Measurements from ENCODE around the gene UFC1. TPM values are rescaled to one million over a fixed set of nuclear protein-coding genes. Genes with fewer than 3 reads are reported as not detected.

The UFC1 gene
- total RNA-seq, 4 donors from 2014 or later: 44.2 to 98.8 (median 80.2) TPM

DNA sequence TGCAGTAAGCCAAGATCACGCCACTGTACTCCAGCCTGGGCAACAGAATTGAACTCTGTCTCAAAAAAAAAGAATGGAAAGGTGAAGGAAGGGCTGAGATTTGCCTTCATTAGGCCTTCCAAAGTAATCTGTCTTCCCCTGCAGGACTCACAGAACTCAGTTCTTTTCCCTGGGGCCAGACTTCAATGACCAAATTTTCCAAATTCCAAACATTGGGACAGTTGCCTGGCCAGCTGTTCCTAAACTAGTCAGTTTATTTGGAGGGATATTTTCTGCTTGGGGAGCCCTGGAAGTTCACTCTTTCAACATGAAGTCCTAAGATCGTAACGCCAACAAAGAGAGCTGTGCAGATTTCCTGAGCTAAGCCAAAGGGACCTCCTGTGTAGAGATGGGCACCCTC, 15.9 kb upstream of the UFC1 start:
- H3K36me3 ChIP-seq: no peaks in the 10 kb centered on the region
- no peaks in the 10 kb centered on the region for H3K9me3 ChIP-seq
- H3K27ac ChIP-seq: no peak overlapping the region
- no peak for DNase-seq (ENCODE audit: low spot score in 2 of 2)
- TF ChIP-seq POLR2A (IDR thresholded peaks at IDR 0.05): no peak
- TF ChIP-seq, protein P1, sequence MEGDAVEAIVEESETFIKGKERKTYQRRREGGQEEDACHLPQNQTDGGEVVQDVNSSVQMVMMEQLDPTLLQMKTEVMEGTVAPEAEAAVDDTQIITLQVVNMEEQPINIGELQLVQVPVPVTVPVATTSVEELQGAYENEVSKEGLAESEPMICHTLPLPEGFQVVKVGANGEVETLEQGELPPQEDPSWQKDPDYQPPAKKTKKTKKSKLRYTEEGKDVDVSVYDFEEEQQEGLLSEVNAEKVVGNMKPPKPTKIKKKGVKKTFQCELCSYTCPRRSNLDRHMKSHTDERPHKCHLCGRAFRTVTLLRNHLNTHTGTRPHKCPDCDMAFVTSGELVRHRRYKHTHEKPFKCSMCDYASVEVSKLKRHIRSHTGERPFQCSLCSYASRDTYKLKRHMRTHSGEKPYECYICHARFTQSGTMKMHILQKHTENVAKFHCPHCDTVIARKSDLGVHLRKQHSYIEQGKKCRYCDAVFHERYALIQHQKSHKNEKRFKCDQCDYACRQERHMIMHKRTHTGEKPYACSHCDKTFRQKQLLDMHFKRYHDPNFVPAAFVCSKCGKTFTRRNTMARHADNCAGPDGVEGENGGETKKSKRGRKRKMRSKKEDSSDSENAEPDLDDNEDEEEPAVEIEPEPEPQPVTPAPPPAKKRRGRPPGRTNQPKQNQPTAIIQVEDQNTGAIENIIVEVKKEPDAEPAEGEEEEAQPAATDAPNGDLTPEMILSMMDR (IDR thresholded peaks at IDR 0.05): no peak
- no peak for TF ChIP-seq POLR2AphosphoS5 (IDR thresholded peaks at IDR 0.05)
- TF ChIP-seq EP300 (IDR thresholded peaks at IDR 0.05): no peak
- peaks cover 12% of the 10 kb centered on the region for H3K4me1 ChIP-seq
- no peak overlapping the region for H3K4me3 ChIP-seq
- H3K27me3 ChIP-seq: no peaks in the 10 kb centered on the region
- 65% methylated on average over 3 of the region's 3 CpGs for WGBS

DNA sequence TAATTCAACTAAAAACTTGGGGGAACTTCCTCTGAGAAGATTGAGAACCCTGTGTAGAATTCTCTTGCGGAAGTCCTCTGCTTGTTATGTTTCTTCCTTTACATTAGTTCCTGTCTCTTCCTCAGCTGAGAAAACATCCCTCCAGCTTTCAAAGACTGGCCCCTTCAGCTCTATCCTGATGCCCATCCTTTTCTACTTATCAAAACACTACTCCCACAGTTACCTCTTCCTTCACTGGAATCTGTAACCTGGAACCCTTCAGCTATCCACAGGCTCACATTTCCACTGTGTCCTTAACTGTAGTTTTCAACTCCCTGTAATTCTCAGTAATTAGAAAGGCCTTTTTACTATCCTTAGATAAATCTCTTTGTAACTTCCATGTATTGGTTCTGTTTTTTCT, 15.3 kb upstream of the UFC1 start:
- Histone ChIP-seq H3K4me1 (peaks cover 8% of the 10 kb centered on the region), H3K9me3 (no peaks in the 10 kb centered on the region), H3K27ac (no peak overlapping the region), H3K36me3 (no peaks in the 10 kb centered on the region), H3K27me3 (no peaks in the 10 kb centered on the region), H3K4me3 (no peak overlapping the region)
- TF ChIP-seq POLR2A (IDR thresholded peaks at IDR 0.05) (no peak), POLR2AphosphoS5 (IDR thresholded peaks at IDR 0.05) (no peak), EP300 (IDR thresholded peaks at IDR 0.05) (no peak)
- TF ChIP-seq, protein P1 (IDR thresholded peaks at IDR 0.05): no peak
- DNase-seq (ENCODE audit: low spot score in 2 of 2): no peak
- 92% methylated on average over 1 of the region's 1 CpG for WGBS

DNA sequence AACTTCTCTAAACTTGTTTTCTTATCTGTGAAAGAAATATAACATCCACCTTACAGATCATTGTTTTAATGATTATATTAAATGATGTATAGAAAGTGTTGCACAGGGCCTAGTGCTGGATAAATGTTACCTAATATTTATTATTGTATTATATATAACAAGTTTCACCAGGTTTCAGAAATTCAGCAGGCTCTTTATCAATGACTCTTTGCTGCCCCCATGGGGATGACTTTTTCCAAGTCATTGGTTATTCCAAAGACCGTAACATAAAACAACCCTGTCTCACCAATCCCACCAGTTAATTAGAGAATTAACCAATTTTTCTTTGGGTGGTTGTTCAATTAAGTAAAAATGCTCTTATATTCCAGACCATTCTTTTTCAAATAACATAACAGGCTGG, 14.0 kb upstream of the UFC1 start:
- 25% methylated on average over 1 of the region's 1 CpG for WGBS
- TF ChIP-seq POLR2AphosphoS5 (IDR thresholded peaks at IDR 0.05) (no peak), EP300 (IDR thresholded peaks at IDR 0.05) (no peak), POLR2A (IDR thresholded peaks at IDR 0.05) (no peak)
- TF ChIP-seq, protein P1 (IDR thresholded peaks at IDR 0.05): peak; percentile 29 to 31
- no peaks in the 10 kb centered on the region for H3K4me1 ChIP-seq
- no peak overlapping the region for H3K27ac ChIP-seq
- no peaks in the 10 kb centered on the region for H3K36me3 ChIP-seq
- no peak for DNase-seq (ENCODE audit: low spot score in 2 of 2)
- no peaks in the 10 kb centered on the region for H3K27me3 ChIP-seq
- H3K9me3 ChIP-seq: no peaks in the 10 kb centered on the region
- no peak overlapping the region for H3K4me3 ChIP-seq

DNA sequence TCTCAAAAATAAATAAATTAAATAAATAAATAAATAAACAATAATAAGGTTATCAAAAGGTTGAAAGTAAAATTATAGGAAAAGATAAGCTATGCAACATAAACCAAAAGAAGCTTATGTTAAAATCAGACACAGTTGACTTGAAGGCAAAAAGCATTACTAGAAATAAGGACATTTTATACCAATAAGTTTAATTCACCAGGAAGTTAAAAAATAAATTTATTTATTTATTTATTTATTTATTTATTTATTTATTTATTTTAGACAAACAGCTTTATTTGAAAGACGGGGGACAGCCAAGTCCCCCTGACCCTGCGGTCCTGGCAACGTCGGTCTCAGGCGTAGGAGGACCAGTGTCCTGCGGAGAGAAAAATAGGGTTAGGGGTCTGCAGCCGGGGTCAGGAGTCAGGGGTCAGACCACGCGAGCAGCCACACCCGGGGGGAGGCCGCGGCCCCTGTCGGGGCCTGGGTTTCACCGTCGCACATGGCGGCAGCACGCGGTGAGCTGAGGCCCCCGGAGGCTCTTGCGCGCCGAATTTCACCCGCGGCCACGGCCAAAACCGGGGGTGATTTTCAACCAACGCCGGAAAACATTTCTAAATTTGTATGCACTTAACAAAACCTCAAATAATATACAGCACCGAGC, 12.9 kb upstream of the UFC1 start:
- TF ChIP-seq POLR2A (IDR thresholded peaks at IDR 0.05) (no peak), POLR2AphosphoS5 (IDR thresholded peaks at IDR 0.05) (no peak), EP300 (IDR thresholded peaks at IDR 0.05) (no peak)
- TF ChIP-seq, protein P1 (IDR thresholded peaks at IDR 0.05): no peak
- H3K36me3 ChIP-seq: no peaks in the 10 kb centered on the region
- H3K27me3 ChIP-seq: no peaks in the 10 kb centered on the region
- H3K27ac ChIP-seq: no peak overlapping the region
- H3K9me3 ChIP-seq: no peaks in the 10 kb centered on the region
- no peaks in the 10 kb centered on the region for H3K4me1 ChIP-seq
- no peak for DNase-seq (ENCODE audit: low spot score in 2 of 2)
- 96% methylated on average over 29 of the region's 29 CpGs for WGBS
- H3K4me3 ChIP-seq: no peak overlapping the region

DNA sequence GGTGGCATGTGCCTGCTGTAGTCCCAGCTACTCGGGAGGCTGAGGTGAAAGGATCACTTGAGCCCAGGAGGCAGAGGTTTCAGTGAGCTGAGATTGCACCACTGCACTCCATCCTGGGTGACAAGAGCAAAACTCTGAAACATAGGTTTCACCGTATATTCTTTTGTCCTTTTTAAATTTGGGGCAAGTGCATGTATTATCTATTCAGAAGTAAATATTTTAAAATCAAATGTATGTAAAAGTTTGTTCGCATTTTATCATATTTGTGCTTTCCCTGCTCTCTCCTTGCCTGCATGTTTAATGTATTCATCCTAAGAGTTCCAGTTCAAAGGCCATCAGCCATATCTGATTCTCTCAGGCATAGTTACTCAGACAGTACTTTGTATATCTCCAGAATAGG, 7.9 kb upstream of the UFC1 start:
- Histone ChIP-seq H3K36me3 (no peaks in the 10 kb centered on the region), H3K4me3 (no peak overlapping the region), H3K27ac (no peak overlapping the region), H3K9me3 (no peaks in the 10 kb centered on the region), H3K27me3 (no peaks in the 10 kb centered on the region), H3K4me1 (no peaks in the 10 kb centered on the region)
- WGBS: 83% methylated on average over 3 of the region's 3 CpGs
- TF ChIP-seq, protein P1 (IDR thresholded peaks at IDR 0.05): no peak
- TF ChIP-seq EP300 (IDR thresholded peaks at IDR 0.05) (no peak), POLR2AphosphoS5 (IDR thresholded peaks at IDR 0.05) (no peak), POLR2A (IDR thresholded peaks at IDR 0.05) (no peak)
- no peak for DNase-seq (ENCODE audit: low spot score in 2 of 2)
